ENCODE data around the gene TXNDC2.

- TF ChIP-seq CTCF (conservative IDR thresholded peaks at IDR 0.05; ENCODE audit: low read length) (no peak), EZH2phosphoT487 (IDR thresholded peaks at IDR 0.05; ENCODE audit: borderline replicate concordance) (no peak)
Observed at GRCh38 chr18:9906481-9906880, 20.7 kb downstream of the TXNDC2 start.
